Smooth muscle cell (in vitro differentiated cells): ENCODE measurements around the gene ARHGEF16. TPM values are rescaled to one million over a fixed set of nuclear protein-coding genes. Genes with fewer than 3 reads are reported as not detected.

ENCODE experiments used
- DNase-seq: peaks from one replicate; lab custom pipeline; 2025; ENCODE audit not compliant: unreplicated experiment; lab: John Stamatoyannopoulos, UW
- H2AFZ ChIP-seq: fragments of 200-600 bp; sonication (generic); 2 replicates; pipeline ENCODE4 v1.6.0; 2016; ENCODE audit warnings: antibody characterized with exemption, low read depth, mild to moderate bottlenecking
- H3F3A ChIP-seq: fragments of 200-600 bp; sonication (generic); 2 replicates; pipeline ENCODE4 v1.6.0; 2017; ENCODE audit warnings: antibody characterized with exemption, low read depth
- H3K27ac ChIP-seq: fragments of 200-600 bp; sonication (generic); 2 replicates; pipeline ENCODE4 v1.5.1; 2016; ENCODE audit warnings: low read depth, mild to moderate bottlenecking
- H3K27me3 ChIP-seq: fragments of 200-600 bp; sonication (generic); 2 replicates; pipeline ENCODE4 v1.6.1; 2016; ENCODE audit warnings: low read depth, mild to moderate bottlenecking
- H3K36me3 ChIP-seq: fragments of 200-600 bp; sonication (generic); 2 replicates; pipeline ENCODE4 v1.5.1; 2016; ENCODE audit warnings: low read depth
- H3K4me1 ChIP-seq: fragments of 200-600 bp; sonication (generic); 2 replicates; pipeline ENCODE4 v1.5.1; 2016; ENCODE audit warnings: low read depth
- H3K4me2 ChIP-seq: fragments of 200-600 bp; sonication (generic); 2 replicates; pipeline ENCODE4 v1.6.0; 2016; ENCODE audit warnings: mild to moderate bottlenecking
- H3K4me3 ChIP-seq: fragments of 200-600 bp; sonication (generic); 2 replicates; pipeline ENCODE4 v1.5.1; 2016; ENCODE audit warnings: mild to moderate bottlenecking
- H3K79me2 ChIP-seq: fragments of 200-600 bp; sonication (generic); 2 replicates; pipeline ENCODE4 v1.6.0; 2016; ENCODE audit warnings: low read depth, mild to moderate bottlenecking
- H3K9ac ChIP-seq: fragments of 200-600 bp; sonication (generic); 2 replicates; pipeline ENCODE4 v1.6.0; 2016; ENCODE audit warnings: low read depth
- H3K9me3 ChIP-seq: fragments of 200-600 bp; sonication (generic); replicated peaks from 2 replicates; pipeline ENCODE4 v1.5.1; 2016; ENCODE audit warnings: low read depth
- H4K20me1 ChIP-seq: fragments of 200-600 bp; sonication (generic); 2 replicates; pipeline ENCODE4 v1.6.0; 2016; ENCODE audit warnings: low read depth
- CTCF ChIP-seq: fragments of 200-600 bp; sonication (generic); IDR thresholded peaks from 2 replicates; pipeline ENCODE4 v1.5.1; 2017; ENCODE audit warnings: borderline replicate concordance, mild to moderate bottlenecking, antibody characterized with exemption; ENCODE audit not compliant: insufficient read depth, poor library complexity, severe bottlenecking
- WGBS: methylation state at CpG from one replicate; pipeline ENCODE4 v1.1.7; 2016; ENCODE audit warnings: low lambda C conversion rate; 5-methylcytosine and 5-hydroxymethylcytosine counted together
- polyA plus RNA-seq: library from polyadenylated mRNA; unstranded; fragments of >200 nt; fragmentation: Nextera tagmentation; extraction: Ambion mirVana; gene quantifications from 2 replicates; pipeline ENCODE4 v1.2.1, GENCODE V29; 2016
- total RNA-seq: library from RNA; depleted of rRNA; stranded (reverse); fragments of >200 nt; gene quantifications from 2 replicates; pipeline ENCODE4 v1.2.3, GENCODE V29; 2014

ARHGEF16 gene
- total and polyA plus RNA-seq, 2 experiments from 2014 or later: 4.6 to 6.9 TPM

- WGBS: 74% methylated on average over 35 of the region's 36 CpGs
- peak; percentile 28 for DNase-seq
- no peak for TF ChIP-seq CTCF
Measured at GRCh38 chr1:3495776-3496745, 41.6 kb downstream of the ARHGEF16 start.

GRCh38 chr1:3496916-3497315 is 42.5 kb downstream of the ARHGEF16 start:
- no peaks in the 10 kb centered on the region for H3K9me3 ChIP-seq
- no peak overlapping the region for H3K4me3 ChIP-seq
- no peaks in the 10 kb centered on the region for H4K20me1 ChIP-seq
- no peak overlapping the region for H3K27ac ChIP-seq
- no peaks in the 10 kb centered on the region for H3K27me3 ChIP-seq
- no peak overlapping the region for H3K4me2 ChIP-seq
- no peaks in the 10 kb centered on the region for H3K36me3 ChIP-seq
- 91% methylated on average over 20 of the region's 20 CpGs for WGBS
- no peak for DNase-seq
- H3K79me2 ChIP-seq: no peaks in the 10 kb centered on the region
- H2AFZ ChIP-seq: no peak overlapping the region
- H3F3A ChIP-seq: no peaks in the 10 kb centered on the region
- no peak overlapping the region for H3K9ac ChIP-seq
- H3K4me1 ChIP-seq: no peaks in the 10 kb centered on the region
- no peak for TF ChIP-seq CTCF

More at GRCh38 chr1:3495776-3496745, 41.6 kb downstream of the ARHGEF16 start:
- no peaks in the 10 kb centered on the region for H3K27me3 ChIP-seq
- H3K4me1 ChIP-seq: no peaks in the 10 kb centered on the region
- no peaks in the 10 kb centered on the region for H4K20me1 ChIP-seq
- H3K9me3 ChIP-seq: no peaks in the 10 kb centered on the region
- H3K79me2 ChIP-seq: no peaks in the 10 kb centered on the region
- H3F3A ChIP-seq: no peaks in the 10 kb centered on the region
- no peak overlapping the region for H2AFZ ChIP-seq
- no peak overlapping the region for H3K27ac ChIP-seq
- H3K9ac ChIP-seq: no peak overlapping the region
- H3K4me3 ChIP-seq: no peak overlapping the region
- H3K36me3 ChIP-seq: no peaks in the 10 kb centered on the region
- H3K4me2 ChIP-seq: peak overlapping the region; percentile 31

GRCh38 chr1:3497521-3497920 is 43.1 kb downstream of the ARHGEF16 start:
- no peak for TF ChIP-seq CTCF
- no peaks in the 10 kb centered on the region for H3K4me1 ChIP-seq
- no peak overlapping the region for H3K27ac ChIP-seq
- no peak for DNase-seq
- H3K4me2 ChIP-seq: no peak overlapping the region
- peaks cover 4% of the 10 kb centered on the region for H4K20me1 ChIP-seq
- no peak overlapping the region for H3K4me3 ChIP-seq
- no peaks in the 10 kb centered on the region for H3K36me3 ChIP-seq
- H3K27me3 ChIP-seq: no peaks in the 10 kb centered on the region
- no peaks in the 10 kb centered on the region for H3K9me3 ChIP-seq
- H3K79me2 ChIP-seq: no peaks in the 10 kb centered on the region
- 85% methylated on average over 19 of the region's 19 CpGs for WGBS
- no peak overlapping the region for H3K9ac ChIP-seq
- no peak overlapping the region for H2AFZ ChIP-seq
- H3F3A ChIP-seq: no peaks in the 10 kb centered on the region
